ENCODE results near the gene PLLP.

Gene PLLP

GRCh38 chr16:57253466-57253865 is 31.0 kb downstream of the PLLP start:
- DNase-seq = no peak

GRCh38 chr16:57252148-57252721 is 32.2 kb downstream of the PLLP start:
- DNase-seq = no peak

GRCh38 chr16:57251352-57251751 is 33.1 kb downstream of the PLLP start:
- no peak for DNase-seq

- no peak for DNase-seq
Measured at GRCh38 chr16:57245472-57246113, 38.9 kb downstream of the PLLP start.

GRCh38 chr16:57244767-57245471 is 39.6 kb downstream of the PLLP start, which contains the start of gene ARL2BP:
Gene ARL2BP (plus strand): TSS chr16:57245259. CDS start chr16:57245368, 109 bp downstream.
- peak; percentile 94 for DNase-seq

GRCh38 chr16:57244463-57244766 is 40.1 kb downstream of the PLLP start:
- DNase-seq = no peak

- no peak for DNase-seq
Measured at GRCh38 chr16:57242650-57243049, 41.8 kb downstream of the PLLP start.

GRCh38 chr16:57240851-57241250 is 43.6 kb downstream of the PLLP start:
- no peak for DNase-seq

GRCh38 chr16:57239107-57239506 is 45.4 kb downstream of the PLLP start:
- no peak for DNase-seq

- DNase-seq = no peak
Measured at GRCh38 chr16:57238682-57239081, 45.8 kb downstream of the PLLP start.

- DNase-seq = no peak
Measured at GRCh38 chr16:57236022-57236350, 48.5 kb downstream of the PLLP start.

GRCh38 chr16:57235128-57236021 is 49.1 kb downstream of the PLLP start:
- DNase-seq = peak; percentile 58

GRCh38 chr16:57234707-57235092 is 49.8 kb downstream of the PLLP start:
- no peak for DNase-seq

GRCh38 chr16:57233944-57234706 is 50.3 kb downstream of the PLLP start:
- no peak for DNase-seq

GRCh38 chr16:57231821-57232350 is 52.6 kb downstream of the PLLP start:
- no peak for DNase-seq

- DNase-seq = no peak
Measured at GRCh38 chr16:57229079-57229478, 55.4 kb downstream of the PLLP start.

GRCh38 chr16:57226701-57227621 is 57.5 kb downstream of the PLLP start:
- no peak for DNase-seq

GRCh38 chr16:57225978-57226377 is 58.5 kb downstream of the PLLP start:
- DNase-seq = no peak

- no peak for DNase-seq
Measured at GRCh38 chr16:57224651-57225335, 59.7 kb downstream of the PLLP start.

GRCh38 chr16:57223057-57223456 is 61.4 kb downstream of the PLLP start:
- DNase-seq = no peak

- DNase-seq = no peak
Measured at GRCh38 chr16:57216968-57217367, 67.5 kb downstream of the PLLP start.
